ENCODE measurements around the gene ASB2.

The ASB2 gene

DNA sequence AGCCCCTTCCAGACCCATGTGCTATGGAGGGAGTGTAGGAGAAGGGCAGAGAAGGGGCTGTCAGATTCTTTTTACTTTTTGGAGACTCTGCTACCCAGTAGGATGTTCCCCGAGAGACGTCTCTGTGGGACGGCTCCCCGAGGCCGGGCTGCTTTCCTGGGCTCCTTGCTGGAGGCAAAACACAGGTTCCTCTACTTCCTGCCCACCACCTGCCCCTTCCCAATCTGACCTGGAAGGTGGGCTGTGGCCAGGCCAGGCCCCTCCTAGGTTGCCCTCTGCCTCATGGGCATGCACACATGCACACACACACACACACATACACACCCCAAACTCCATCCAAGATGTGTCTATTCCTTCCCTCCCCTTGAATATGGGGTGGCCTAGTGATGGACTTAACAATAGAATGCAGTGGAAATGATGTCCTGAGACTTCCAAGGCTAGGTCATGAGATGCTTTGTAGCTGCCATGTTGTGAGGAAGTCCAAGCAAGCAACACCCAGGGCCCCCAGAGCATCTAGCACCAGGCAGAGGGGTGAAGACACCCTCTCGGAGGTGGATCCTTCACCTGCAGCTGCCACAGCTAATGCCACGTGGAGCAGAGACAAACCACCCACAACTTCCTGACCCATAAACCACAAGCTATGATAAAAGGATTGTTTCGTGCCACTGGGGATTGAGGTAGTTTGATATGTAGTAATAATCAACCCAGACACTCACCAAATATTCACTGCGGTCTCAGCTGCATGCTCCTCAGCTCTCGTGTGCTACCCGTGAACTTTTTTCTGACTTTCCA is 1.6 kb upstream of the ASB2 start:
- DNase-seq: peak; percentile 82

DNA sequence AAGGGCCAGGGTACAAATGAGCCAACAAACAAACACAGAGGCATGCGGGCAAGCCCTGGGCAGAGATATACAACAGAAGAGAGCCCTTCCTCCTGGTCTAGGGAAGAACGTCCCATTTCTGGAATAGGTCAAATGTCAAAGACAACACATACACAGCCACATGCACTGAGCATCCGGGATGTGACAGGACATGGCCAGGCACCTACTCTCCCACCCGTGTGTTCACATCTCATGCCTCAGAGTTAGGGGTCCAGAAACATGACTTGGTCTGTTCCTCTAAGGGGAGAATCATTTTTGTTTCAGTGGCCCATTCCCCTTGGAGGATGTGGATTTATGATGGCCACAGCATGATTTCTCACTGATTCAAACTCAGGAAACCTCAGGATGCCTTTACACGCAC is 801 bp upstream of the ASB2 start:
- no peak for DNase-seq

DNA sequence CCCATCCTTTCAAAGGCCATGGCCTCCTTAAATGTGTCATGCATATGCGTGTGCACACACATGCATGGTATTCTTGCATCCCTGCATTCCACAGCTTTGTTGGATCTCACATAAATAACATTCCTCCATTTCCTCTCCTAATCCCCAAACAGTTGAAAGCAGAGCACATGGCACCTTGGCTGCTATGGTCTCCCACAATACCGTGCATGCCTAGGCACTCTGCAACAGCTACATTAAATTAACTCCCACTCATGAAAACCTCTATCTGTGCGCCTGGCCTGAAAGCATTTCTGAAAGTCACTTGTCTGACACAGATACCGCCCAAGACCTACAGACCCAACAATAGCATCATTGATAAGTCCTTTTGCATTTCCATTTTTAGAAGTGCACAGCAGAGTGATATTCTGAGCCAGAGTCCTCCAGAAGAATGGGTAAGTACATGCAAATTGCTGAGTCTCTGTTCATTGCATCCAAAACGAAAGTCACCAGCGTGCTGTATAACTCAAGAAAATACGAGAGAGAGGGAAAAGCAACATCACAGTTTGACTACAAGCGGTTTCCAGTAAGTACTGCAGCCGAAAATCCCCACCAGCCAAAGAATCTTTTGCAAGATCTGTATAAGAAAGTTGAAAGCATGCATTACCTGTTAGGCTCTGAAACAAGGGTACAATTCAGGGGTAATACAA is 436 bp downstream of the ASB2 start:
- peak; percentile 43 for DNase-seq

DNA sequence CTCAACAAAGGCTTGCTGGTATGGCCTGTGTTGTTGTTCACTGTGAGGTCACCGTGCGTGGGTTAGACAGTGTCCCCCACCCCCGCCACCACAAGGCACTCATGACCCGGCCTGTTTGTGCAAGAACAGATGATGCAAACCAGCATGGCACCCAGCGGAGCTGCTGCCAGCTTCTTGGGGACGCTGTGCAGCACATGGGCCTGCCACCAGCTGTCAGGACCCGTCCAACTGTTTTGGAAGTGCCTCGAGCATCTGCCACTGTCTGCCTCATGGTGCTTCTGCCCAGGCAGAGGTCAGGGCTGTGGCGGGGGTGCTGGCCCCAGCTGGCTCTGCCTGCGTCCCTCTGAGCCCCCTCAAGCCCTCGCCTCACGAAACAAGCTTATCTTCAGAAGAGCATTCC is 1.5 kb downstream of the ASB2 start:
- DNase-seq: no peak

DNA sequence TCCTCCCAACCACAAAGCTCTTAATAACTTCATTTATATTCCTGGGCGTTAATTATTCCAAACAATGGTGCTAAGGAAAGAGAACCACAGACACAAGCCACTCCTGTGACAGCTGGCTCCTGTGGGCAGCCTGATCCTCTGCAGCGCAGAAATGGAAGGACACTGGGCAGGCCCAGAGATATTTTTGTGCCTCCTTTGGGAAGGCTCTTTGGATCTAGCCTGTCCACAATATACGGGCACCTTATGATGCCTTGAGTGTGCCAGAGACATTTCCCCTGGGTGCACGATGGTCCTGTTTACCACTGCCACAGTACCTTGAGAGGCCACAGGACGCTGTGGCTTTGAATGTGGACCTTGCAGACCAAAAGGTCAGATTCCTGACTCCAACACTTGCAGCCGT is 2.1 kb downstream of the ASB2 start:
- DNase-seq: no peak

DNA sequence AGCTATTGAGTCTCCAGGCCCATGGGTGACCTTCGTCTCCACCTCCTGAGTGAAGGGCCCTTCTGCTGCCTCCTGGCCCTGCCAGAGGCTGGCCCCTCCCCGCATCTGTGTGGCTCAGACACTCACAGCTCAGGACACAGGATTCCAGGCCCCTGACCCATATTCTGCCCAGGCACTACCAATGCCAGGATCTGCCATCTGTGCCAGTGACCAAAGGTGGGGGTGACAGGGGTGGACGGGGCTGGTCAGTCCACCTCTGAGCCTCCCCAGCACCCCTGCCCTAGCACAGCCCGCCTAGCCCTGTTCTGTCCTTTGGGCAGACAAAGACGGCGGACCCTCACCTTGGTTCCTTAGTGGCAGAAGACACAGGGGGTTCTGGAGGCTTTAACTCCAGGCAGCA is 2.8 kb downstream of the ASB2 start:
- DNase-seq: no peak

DNA sequence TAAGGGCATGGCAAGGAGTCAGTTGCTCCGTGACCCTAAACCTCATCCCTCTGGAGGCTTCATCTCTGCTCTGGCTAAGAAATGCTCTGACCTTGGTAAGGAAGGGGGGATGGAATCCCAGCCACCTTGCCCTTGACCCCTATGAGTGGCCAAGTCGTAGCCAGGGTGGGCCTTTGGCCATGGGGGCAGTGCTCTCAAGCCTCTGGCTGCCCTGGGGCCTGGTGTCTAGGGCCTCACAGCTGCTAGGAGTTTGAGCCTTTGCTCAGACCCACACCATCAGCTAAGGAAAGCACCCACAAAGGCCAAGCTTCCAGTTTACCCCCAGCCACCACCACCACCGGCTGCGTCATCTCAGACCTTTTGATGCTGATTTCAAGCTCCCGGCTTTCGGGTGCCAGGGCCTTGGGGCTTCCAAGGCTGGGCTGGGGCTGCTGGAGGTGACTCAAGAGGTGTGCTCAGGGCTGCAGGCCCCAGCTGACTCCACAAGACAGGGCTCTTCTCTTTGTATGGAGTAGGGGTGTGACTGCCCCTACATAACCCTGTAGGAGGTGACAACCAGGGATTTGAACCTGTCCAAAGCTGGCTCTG is 3.7 kb downstream of the ASB2 start:
- no peak for DNase-seq

DNA sequence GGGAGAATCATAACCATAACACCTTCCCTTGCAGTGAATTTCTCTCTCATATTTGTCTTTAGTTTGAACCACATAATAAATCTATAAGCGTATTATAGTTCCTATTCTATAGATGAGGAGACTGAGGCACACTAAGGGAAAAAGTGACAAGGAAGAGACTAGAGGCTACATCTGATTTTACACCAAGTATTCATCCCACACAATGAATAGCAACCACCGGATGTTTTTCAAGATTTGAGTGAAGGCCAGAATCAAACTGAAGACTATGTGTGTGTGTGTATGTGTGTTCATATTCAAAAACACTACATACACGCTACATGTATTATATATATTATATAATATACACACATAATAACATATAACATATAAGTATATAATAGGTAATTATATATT is 4.7 kb downstream of the ASB2 start:
- DNase-seq: no peak

DNA sequence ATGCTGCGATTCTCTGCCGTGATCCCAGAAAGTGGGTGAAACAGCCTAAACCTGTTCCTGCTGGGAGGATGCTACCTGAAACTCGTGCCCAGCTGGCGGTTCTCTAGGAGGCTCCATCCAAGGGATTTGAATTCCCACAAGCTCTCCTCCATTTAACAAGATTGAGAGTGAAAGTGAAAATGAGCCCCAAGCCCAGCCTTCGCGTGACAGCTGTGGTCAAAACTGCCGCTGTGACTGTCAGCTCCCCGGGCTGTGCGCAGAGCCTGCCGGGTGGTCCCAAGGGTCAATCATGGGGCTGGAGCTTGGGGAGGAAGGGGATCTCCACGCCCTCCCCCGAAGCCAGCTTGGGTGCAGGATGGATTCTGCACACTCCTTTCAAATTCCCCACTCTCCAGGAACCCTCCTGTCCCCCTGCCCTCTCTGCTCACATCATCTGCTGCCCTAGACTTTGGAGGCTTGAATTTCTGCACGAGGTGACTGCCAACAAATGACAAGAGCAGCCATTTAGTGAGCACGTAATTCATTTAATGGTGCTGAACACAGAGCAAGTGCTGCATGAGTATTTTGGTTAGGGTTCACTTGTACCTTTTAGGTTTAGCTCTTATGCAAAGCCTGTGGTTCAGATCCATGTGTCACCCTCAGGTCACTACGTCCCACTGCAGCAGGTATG is 5.3 kb downstream of the ASB2 start:
- peak; percentile 62 for DNase-seq

DNA sequence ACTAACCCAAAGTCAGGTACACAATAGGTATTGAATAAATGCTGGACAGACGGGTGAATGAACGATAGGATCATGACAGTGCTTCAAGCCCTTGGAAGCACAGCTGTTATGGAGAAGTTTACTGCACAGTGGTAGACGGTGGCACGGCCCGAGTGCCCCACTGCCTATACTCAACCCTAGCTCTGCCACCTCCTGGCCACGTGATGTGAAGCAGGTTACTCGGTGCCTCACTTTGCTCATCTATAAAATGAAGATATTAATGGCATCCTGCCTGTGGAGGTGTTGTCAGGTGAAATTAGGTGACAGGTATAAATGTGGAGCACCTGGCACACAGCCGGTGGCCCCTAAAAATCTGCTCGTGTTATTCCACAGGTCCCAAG is 5.8 kb downstream of the ASB2 start:
- peak; percentile 72 for DNase-seq

DNA sequence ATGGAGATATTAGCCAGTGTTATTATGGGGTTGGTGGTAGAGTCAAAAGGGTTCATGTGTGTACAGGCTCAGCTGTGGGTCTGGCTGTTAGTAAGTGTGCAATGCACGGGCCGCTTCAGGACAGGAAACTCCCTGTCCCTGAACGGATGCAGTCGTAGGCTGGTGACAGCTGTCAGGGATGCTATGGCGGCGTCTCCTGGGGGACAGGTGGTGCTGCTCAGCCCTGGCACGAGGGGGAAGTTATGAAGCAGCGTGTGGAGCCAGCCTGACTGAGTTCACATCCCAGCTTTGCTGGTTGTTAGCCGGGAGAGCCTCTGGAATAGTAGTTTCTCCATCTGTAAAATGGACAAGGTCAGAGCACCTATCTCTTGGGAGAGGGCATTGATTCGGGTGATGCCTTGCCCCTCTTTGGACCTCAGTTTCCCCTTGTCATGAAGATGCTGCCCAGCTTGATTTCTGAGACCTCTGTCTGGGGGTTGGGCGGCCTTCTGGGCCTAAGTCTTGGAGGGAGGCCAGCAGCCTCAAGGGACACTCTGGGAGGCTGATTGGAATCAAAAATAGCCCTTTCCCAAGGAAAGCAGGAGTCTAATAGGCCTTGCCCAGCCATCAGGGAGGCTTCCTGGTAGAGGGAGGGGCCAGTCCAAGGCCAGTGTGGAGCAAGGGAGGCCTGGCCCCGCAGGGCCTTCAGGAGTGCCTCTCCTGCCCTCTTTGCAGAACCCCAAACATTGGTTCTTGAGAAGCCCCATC is 7.1 kb downstream of the ASB2 start:
- no peak for DNase-seq

DNA sequence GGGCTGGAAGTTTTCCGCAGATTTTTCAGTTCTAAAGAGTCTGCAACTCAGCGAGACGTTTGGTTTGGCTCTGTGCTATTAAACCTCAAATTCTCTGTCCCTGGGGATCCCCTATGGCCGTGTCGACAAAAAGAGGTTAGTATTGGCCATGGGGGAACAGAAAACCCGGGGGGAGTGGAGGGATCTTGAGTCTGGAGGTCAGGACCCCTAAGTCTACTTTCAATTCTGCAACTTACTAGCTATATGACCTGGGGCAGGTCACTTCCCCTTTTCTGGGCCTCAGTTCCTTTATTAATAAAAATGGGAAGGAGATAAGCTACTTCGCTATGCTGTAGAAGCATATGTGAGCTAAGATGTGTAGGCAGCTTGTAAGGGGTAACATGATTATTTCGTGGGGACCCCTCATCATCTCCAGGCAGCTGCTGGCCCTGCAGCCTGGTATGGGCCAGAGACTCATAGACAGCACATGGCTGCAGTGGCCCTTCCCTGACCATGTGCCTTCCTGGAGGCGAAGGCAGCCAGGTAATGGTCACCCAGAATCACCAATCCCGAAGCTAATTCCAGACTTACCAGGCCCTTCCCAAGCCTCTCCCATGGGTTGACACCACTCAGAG is 8.6 kb downstream of the ASB2 start:
- no peak for DNase-seq

DNA sequence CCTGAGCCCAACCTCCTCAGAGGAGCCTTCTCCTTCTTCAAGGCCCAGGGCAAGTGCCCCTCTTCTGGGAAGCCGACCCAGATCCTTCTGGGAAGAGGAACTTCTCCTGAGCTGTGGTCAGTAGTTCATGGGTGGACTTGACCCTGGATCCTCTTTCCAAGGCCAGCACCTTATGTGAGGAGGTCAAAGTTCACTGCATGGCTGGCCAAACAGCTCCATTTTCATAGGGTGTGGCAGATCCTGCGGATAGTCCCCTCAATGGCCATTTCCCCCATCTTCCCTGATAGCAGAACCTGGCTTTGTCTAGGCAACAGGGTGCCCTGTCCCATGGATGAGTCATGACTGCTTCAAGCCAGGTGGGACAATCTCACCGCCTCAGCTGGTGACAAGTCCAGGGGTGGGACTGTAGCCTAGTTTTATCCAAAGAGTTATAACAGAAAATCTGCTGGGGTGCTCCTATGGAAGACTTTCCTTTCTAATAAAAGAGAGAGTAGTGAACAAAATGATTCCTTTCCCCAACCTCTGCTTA is 10.4 kb downstream of the ASB2 start:
- no peak for DNase-seq

DNA sequence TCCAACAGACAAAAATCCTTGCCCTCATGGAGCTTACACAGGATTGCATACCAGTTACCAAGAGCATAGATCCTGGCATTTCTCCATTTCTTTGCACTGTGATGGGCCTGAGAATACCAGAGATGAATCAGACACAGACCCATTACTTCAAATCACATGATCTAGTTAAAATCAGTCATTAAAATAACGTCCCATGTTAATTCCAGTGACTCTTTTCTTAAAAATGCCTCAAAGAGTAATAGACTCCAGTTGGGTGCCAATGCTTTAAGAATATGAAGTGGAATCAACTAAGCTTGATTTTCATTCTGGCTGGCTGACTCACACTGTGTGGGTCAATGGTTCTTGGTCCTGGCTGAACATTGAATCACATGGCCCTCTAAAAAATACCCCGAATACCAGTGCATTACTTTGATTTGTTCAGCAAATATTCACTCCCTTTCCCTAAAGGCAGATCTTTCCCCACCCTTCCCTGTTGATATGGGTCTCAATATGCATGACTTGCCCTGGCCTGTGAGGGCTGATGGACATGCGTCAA is 11.0 kb downstream of the ASB2 start:
- DNase-seq: no peak

DNA sequence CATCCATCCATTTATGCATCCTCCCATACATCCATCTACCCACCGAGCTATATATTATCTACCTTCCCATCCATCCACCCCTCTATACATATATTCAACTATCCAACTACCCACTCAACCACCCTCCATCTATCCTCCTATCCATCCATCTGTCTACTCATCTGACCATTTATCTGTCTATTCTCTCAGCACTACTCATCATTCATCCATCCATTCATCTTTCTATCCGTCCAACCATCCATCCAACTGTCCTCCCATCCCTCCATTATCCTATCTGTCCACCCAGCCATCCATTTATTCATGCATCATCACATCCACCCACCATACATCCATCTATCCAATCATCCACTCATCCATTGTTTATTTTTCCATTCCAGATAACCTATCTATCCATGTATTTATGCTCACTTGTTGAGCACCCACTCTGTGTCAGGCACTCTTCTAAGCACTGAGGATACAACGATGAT is 11.5 kb downstream of the ASB2 start:
- DNase-seq: no peak

DNA sequence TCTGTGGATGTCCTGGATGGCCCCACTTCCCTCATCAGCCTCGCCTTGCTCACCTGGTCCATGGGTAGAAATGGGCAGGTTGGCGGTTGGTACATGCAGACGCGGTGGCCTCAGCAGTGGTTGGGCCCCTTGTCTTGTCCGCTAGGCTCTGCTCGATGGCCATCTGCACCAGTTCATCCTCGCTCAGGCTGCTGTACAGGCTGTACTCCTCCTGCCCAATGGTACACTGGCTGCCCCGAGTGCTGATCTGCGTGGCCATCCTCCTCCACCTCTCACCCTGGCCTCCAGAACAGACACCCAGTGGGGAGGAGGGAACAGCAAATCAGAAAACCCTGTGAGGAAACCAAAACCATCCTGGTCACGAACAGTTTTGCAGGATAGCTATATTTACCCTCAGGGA is 12.1 kb downstream of the ASB2 start:
- no peak for DNase-seq

DNA sequence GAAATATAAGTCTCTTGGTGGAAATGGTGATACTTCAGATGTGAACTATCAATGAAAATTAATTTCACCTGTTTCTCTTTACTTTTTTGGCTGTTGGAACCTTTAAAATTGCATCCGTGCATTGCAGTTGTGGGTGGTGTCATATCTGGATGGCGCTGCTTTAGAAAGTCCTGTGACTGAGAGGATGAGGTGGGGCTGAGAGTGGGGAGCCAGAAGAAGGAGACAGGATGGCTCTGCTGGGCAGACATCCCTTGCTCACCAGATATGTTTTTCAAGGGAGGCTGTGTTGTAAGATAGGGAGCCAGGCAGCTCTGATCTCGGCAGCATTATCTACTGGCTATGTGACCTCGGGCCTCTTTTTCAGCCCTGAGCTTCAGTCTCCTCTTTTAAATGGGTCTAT is 12.7 kb downstream of the ASB2 start:
- no peak for DNase-seq

DNA sequence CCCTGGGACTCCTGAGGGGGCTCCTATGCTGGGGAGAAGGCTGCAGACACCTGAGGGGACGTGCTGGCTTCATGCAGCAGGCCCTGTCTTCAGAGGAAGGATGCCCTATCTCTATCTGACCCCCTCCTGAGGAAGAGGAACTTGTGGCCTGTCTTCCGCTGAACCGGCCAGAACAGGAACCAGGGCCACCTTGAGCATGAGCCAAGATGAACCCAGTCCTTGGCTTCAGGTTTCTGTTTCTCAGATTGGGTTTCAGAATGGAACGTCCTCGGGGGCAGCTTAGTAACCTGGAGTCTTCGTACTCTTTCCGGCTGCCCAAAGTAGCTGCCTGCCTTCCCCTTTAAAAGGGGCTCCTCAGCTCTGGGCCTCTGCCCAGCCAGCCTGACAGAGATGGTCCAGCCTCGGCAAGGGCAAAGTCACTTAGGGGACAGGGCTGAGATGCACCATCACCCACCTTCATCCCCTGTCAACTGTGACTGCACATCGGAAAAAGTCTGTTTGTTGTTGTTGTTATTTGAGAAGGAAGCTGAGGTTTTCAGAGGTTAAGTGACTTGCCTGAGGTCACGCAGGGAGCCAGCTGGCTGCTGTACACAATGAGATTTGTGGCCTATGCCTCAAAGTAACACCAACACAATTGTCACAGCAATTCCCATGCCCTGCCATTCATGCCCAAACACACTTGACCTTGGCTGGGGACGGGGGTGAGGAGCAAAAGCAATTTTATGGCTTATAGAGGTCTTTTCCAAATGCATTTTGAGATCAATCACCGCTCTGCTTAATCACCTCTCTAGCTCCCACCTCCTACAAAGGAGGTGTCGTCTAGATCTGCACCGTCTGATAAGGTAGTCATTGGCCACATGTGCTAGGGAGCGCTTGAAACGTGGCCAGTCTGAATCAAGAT is 13.4 kb downstream of the ASB2 start:
- DNase-seq: peak; percentile 52

DNA sequence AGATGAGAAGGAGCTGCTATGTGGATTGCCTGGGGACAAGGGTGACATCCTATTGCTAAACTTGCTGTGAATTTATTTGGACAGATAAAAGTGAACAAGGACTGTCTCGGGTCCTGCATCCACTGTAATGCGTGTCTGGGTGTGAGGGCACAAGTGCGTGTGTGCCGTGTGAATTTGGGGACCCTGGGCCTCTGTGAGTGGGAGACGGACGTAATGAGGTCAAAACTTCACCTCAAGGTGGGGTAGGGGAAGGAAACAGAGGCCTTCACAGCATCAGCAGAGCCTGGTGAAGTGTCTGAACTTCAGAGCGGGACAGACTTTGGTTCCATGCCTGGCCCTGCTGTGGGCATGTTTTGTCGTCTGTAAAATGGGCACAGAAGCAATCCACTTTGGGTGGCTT is 14.8 kb downstream of the ASB2 start:
- DNase-seq: no peak

DNA sequence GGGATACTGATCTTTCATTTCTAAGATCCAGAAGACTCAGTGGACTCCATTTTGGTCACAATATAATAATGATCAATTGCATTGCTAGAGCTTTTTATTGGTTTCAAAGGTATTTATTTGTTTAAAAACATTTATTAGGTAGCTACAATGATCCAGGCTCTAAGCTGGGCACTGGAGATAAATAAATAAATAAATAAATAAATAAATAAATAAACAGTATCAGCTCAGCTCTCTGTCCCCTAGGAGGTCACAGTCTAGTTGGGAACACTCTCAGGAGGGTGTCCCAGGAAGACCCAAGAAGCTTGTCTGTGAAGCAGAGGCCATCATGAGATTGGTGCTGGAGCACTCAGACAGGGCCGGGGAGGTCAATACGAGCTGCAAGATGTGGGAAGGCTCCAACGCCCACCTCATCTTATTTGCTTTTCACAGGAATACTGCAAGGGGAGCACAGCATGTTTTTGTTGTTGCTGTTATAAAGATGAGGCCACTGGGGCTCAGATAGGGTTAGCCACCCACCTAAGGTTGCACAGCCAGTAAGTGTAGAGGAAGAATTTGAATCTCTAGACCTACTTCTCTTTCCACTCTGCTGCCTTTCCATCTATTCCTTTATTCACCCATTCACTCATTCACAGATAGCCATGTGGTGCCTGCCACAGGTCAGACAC is 15.5 kb downstream of the ASB2 start:
- no peak for DNase-seq

All from stimulated activated naive CD4-positive, alpha-beta T cell treated with Interleukin-2 at 50 U/mL for 16 hours (primary cell).